NCI-H2107 (cell line): Measurements from ENCODE around the gene MPST.

ENCODE experiments used
- DNase-seq: peaks from one replicate; lab custom pipeline; 2025; lab: John Stamatoyannopoulos, UW

The MPST gene

GRCh38 chr22:37001826-37002225, 17.7 kb upstream of the MPST start:
- no peak for DNase-seq

GRCh38 chr22:37002633-37003032, 16.9 kb upstream of the MPST start:
- DNase-seq: no peak

GRCh38 chr22:37007651-37008050, 11.9 kb upstream of the MPST start:
- DNase-seq: no peak

DNA sequence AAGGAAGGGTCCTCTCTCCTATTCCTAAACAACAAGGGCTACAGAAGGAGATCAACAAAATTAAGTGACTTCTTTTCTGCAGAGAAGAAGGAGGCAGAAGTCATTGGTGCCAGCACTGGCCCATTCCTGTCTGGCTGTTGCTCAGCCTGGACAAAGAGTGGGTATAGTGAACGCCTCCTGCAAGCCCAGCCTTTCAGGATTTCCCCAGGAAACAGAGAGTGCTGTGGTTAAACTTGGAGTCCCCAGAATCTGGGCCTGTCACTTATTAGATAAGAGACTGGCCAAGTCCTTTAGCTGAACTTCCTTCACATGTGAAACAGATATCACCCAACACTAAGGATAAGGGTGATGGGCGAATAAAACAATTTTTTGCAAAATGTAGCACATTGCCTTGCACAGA, 11.2 kb upstream of the MPST start:
- DNase-seq: no peak

GRCh38 chr22:37009490-37009889, 10.1 kb upstream of the MPST start:
- DNase-seq: no peak

DNA sequence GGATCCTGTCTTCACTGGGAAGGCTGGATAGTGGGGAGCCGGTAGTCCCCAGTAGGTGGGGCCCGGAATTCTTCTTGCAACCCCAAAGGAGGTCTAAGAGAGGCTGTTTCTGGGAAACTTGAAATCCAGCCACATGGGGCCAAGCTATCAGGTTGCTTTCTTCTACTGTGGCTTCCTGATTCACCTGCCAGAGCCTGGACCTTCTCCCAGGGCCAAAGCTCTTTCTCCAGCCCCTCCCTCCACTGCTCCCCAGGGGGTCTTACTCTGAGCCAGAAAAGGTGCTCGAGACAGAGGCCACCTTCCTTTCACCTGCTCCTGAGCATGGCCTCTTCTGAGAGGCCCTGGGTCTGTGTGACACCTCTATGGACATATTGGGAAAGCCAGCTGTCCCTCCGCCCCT, 9.4 kb upstream of the MPST start:
- DNase-seq: no peak

- no peak for DNase-seq
These were observed 8.6 kb upstream of the MPST start for GRCh38 chr22:37010976-37011375.

DNA sequence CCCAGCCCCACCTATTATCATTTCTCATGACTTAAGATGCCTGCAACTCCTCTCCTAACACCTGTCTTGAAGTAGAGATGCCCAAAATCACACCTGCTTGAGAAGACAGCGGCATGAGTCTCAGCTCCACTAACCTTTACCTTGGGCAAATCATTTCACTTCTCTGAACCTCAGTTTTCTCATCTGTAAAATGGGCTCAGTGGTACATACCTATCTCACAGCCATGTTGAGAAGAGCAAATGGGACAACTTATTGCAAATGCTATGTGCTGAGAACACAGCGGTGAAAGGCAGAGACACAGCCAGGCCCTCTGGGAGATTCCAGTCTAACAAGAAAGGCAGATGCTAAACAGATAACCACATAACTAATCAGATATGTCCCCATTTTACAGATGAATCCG, 8.1 kb upstream of the MPST start:
- no peak for DNase-seq

DNA sequence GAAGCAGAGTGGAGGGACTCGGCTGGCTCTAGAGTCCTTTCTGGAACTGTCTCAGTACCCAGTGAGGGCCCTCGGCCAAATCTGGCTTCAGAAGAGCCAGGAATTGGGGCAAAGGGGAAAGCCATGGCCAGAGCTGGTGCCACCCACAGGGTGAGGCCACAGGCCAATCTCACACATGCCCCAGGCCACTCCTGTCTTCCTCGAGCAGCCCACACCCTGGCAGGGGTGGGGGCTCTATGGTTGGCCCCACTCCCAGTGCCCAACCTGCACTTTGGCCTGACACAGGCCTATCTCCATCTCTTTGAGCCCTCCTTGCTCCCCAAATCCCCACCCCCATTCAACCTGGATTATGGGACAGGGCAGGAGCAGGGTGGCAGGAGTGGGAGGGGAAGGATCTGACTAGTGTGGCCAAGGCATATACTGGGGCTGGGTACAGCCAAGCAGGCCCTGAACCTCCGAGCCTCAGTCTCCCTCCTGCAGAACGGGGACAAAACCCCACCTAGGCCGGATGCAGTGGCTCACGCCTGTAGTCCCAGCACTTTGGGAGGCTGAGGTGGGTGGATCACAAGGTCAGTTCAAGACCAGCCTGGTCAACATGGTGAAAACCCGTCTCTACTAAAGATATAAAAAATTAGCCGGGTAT, 7.2 kb upstream of the MPST start:
- no peak for DNase-seq

GRCh38 chr22:37012956-37013355, 6.6 kb upstream of the MPST start:
- DNase-seq: no peak

- DNase-seq: no peak
These were observed 5.1 kb upstream of the MPST start for GRCh38 chr22:37014415-37014806.

GRCh38 chr22:37014835-37015586, 4.5 kb upstream of the MPST start:
- DNase-seq: no peak

DNA sequence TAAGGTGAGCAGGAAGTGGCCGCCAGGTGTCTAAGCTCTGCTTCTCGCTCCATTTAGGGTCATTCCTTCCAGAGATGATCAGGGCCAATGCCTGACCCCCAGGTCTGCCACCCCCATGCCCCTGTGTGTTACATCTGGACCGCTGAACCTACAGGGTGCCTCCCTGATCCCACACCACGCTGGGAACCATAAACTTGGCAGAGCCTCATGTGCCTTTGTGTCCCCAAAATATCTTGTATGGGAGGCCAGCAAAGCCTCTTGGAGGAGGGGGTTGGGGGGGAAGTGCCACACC, 4.0 kb upstream of the MPST start:
- no peak for DNase-seq

GRCh38 chr22:37016134-37016910, 3.2 kb upstream of the MPST start:
- DNase-seq: no peak

GRCh38 chr22:37017356-37017755, 2.2 kb upstream of the MPST start:
- no peak for DNase-seq

DNA sequence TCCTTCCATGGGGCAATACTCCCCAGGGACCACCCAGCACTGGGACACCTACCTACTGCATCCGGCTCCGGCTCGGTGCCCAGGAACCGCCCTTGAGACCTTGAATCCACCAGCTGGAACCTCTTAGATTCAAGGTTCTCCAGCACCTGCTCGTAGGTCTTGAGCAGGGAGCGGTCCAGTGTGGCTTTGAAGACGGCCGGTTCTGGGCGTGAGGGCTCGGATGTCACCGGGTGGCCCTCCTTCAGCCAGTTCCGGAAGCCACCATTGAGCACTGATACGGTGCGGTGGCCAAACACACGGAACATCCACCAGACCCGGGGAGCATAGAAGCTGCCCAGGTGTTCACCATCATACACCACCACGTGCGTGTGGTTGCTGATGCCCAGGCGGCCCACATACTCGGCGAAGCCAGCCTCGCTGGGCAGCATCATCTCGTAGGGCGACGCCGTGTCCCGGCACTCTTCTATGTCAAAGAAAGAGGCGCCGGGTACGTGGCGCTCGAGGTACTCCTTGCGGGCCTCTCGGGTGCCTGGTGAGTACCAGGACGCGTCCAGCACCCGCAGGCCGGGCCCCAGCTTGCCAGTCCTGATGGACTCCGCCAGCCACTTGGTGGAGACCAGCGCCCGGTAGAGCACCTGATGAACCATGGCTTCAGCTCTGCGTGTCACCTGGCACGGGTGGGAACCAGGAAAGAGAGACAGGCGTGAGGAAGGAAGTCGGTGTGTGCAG, 1.3 kb upstream of the MPST start:
- no peak for DNase-seq

DNA sequence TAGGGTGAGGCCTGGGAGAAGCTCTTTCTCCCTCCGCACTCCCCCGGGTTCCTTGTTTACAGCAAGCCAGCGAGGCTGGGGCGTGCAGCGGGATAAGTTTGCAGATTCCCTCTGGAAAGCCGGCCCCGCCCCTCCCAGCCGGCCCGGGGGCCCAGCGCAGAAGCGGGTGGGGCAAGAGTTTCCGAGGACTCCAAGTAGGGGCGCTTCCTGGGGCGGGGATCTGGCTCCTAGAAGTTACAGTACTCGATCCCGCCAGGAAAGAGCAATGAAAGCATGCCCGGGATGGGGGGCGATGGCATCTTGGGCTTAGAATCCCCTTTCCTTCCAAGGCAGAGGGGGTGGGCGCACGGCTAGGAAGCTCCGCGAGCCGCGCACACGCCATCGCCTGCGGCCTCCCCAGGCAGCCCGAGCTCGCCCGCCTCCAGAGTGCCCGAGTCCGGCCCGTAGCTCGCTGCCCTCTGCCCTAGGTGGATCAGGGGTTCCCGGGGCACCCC, 680 bp upstream of the MPST start:
- no peak for DNase-seq

GRCh38 chr22:37020192-37020479, 594 bp downstream of the MPST start:
- no peak for DNase-seq

GRCh38 chr22:37021041-37021440, 1.5 kb downstream of the MPST start:
- DNase-seq: no peak

GRCh38 chr22:37021710-37022482, 2.4 kb downstream of the MPST start:
- DNase-seq: no peak

DNA sequence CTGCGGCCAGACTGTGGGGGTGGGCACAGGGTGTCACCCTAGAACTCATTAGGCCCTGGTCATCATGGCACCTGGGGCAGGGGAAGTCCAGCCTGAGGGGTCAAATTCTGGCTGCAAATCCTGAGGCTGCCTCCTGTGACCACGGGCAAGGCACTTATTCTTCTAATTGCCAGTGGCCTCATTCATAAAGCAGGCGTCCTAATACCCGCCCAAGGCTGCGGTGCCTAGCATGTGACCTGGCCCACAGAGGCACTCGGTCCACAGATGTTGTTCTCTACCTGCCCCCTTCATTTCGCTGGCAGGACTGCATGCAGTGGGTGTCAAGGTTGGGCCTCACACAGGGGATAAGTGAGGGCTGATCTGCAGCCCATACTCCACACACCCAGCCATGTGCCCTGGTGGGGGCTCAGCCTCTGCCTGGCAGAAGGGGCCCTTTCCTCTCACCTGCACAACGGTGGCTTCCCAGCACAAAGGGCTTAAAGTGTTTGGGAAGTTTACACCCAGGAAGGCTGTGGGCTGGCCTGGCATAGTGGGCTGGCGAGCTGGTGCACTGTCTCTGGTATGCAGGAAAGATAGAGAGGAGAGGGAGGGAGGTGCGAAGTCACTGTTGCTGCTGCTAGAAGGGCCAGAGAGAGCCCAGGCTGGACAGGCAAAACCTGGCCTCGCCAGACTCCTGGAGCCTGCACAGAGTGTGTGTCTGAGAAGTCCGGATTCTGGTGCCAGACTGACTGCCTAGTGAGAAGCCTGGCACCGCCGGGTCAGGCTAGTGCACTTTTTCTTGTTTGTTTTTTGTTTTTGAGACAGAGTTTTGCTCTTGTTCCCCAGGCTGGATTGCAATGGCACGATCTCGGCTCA, 3.2 kb downstream of the MPST start:
- no peak for DNase-seq
